Ovary (tissue), 9 donors: Measurements from ENCODE around the gene BIK. TPM values are rescaled to one million over a fixed set of nuclear protein-coding genes. Genes with fewer than 3 reads are reported as not detected.

ENCODE experiments used
- DNase-seq, 5 donors: peaks; one replicate each; pipeline ENCODE4 v3.0.0-alpha.2; 2019 to 2020
- H3K27ac ChIP-seq, 2 donors: fragments of 200-600 bp; one replicate each; pipeline versions ENCODE4 v1.5.1 to v1.8.0; 2019 to 2022
- H3K27me3 ChIP-seq: fragments of 200-600 bp; one replicate; pipeline ENCODE4 v1.8.0; 2022
- H3K36me3 ChIP-seq: fragments of 200-600 bp; sonication (generic); one replicate; pipeline ENCODE4 v1.5.1; 2019
- H3K4me1 ChIP-seq: one replicate; pipeline ENCODE4 v1.8.1; 2013; ENCODE audit warnings: mild to moderate bottlenecking, moderate library complexity; ENCODE audit not compliant: insufficient read depth
- H3K4me3 ChIP-seq: fragments of 200-600 bp; sonication (generic); one replicate; pipeline ENCODE4 v1.5.1; 2017
- H3K9me3 ChIP-seq, 2 donors: fragments of 200-600 bp in 1 of 2; sonication (generic) in 1 of 2; one replicate each; pipeline versions ENCODE4 v1.5.1 to v1.8.1; 2013 to 2019; ENCODE audit warnings: mild to moderate bottlenecking in 1 of 2, moderate library complexity in 1 of 2
- CTCF ChIP-seq, 3 donors: fragments of 450-650 bp in 2 of 3; fragments of 200-600 bp in 1 of 3; IDR thresholded peaks; one replicate each; pipeline versions ENCODE4 v1.5.1 to v1.8.0; 2016 to 2022; ENCODE audit warnings: antibody characterized with exemption in 3 of 3, mild to moderate bottlenecking in 1 of 3
- EP300 ChIP-seq: sonication (generic); formaldehyde crosslinking; IDR thresholded peaks from one replicate; pipeline ENCODE4 v1.6.1; 2017; ENCODE audit warnings: antibody characterized with exemption
- POLR2A ChIP-seq: fragments of 450-650 bp; IDR thresholded peaks from one replicate; pipeline ENCODE4 v1.6.1; 2017; ENCODE audit warnings: antibody characterized with exemption, mild to moderate bottlenecking, moderate library complexity
- WGBS, 3 donors: extraction: QIAGEN DNeasy Blood & Tissue Kit in 1 of 3; methylation state at CpG; one replicate each; pipeline versions ENCODE4 v1.1.5 to v1.1.7; 2013 to 2017; 5-methylcytosine and 5-hydroxymethylcytosine counted together
- intact Hi-C, 4 donors: fragments of 100-400 bp; cut with DNase I; formaldehyde crosslinking; loops; one replicate each; pipeline versions ENCODE4 v1.11.0 to v1.15.1; 2022 to 2023
- polyA plus RNA-seq, 2 donors: library from polyadenylated mRNA; stranded (reverse); fragments of 200-250 nt in 1 of 2; fragments of 350-450 nt in 1 of 2; fragmentation: Illumina TruSeq in 1 of 2; extraction: RNeasy Lipid Tissue Mini Kit (QIAGEN cat#74804) in 1 of 2; gene quantifications; one replicate each; pipeline ENCODE4 v1.2.3, GENCODE V29; 2013 to 2014
- total RNA-seq, 7 donors: library from RNA; depleted of rRNA in 2 of 7; stranded (reverse); fragments of >200 nt in 2 of 7; fragmentation: NEBNext Ultra II Directional in 3 of 7; extraction: Animal tissue kit (Norgen Biotek cat#: 25700) in 3 of 7; gene quantifications; one replicate each; pipeline versions ENCODE4 v1.1.0 to v1.2.4, GENCODE V29; 2016 to 2023
- donor health status: DM: no; HTN: no; CAD: no; lungs with moderate emphysema.
- donor health status: DM: no; HTN: no; CAD: no.
- donor health status: Bipolar disorder and iron deficiency.
- donor health status: DM: yes; HTN: yes; CAD: no.
- donor health status: DM: no; HTN: no; CAD: no.
- donor health status: DM: yes; HTN: yes; CAD: no.

Gene BIK
- total and polyA plus RNA-seq, 9 donors, result 0.31 to 15.2 (median 0.48) TPM; not detected in 4

- no peaks in the 10 kb centered on the region for H3K9me3 ChIP-seq
- 85 to 90% (median 90%) methylated on average over 12 of the region's 12 CpGs for WGBS, 3 donors
- DNase-seq, result no peak
- TF ChIP-seq CTCF (IDR thresholded peaks at IDR 0.05) (no peak), EP300 (no peak), POLR2A (no peak)
- no peak overlapping the region for H3K27ac ChIP-seq
- intact Hi-C loops, result no loop called here
- H3K36me3 ChIP-seq, result no peaks in the 10 kb centered on the region
- no peaks in the 10 kb centered on the region for H3K27me3 ChIP-seq
- no peaks in the 10 kb centered on the region for H3K4me1 ChIP-seq
- H3K4me3 ChIP-seq, result no peak overlapping the region
These were observed 32.0 kb upstream of the BIK start for GRCh38 chr22:43078522-43078921.

GRCh38 chr22:43079742-43080141 lies 30.8 kb upstream of the BIK start:
- Histone ChIP-seq H3K4me1 (no peaks in the 10 kb centered on the region), H3K9me3 (no peaks in the 10 kb centered on the region), H3K27me3 (no peaks in the 10 kb centered on the region), H3K27ac (no peak overlapping the region), H3K36me3 (no peaks in the 10 kb centered on the region), H3K4me3 (no peak overlapping the region)
- TF ChIP-seq CTCF (IDR thresholded peaks at IDR 0.05) (no peak), POLR2A (no peak), EP300 (no peak)
- intact Hi-C loops, result no loop called here
- WGBS, 3 donors, result 91 to 92% (median 91%) methylated on average over 14 of the region's 14 CpGs
- no peak for DNase-seq

- Histone ChIP-seq H3K27me3 (no peaks in the 10 kb centered on the region), H3K9me3 (no peaks in the 10 kb centered on the region), H3K36me3 (no peaks in the 10 kb centered on the region), H3K27ac (no peak overlapping the region), H3K4me1 (no peaks in the 10 kb centered on the region), H3K4me3 (no peak overlapping the region)
- 89 to 92% (median 92%) methylated on average over 2 of the region's 2 CpGs for WGBS, 3 donors
- intact Hi-C loops, result no loop called here
- DNase-seq, result no peak
- TF ChIP-seq EP300, result no peak
- TF ChIP-seq POLR2A, result no peak
- no peak for TF ChIP-seq CTCF (IDR thresholded peaks at IDR 0.05)
These were observed 29.9 kb upstream of the BIK start for GRCh38 chr22:43080616-43081015.

- Histone ChIP-seq H3K4me3 (no peak overlapping the region), H3K36me3 (no peaks in the 10 kb centered on the region), H3K27ac (no peak overlapping the region), H3K9me3 (no peaks in the 10 kb centered on the region), H3K27me3 (no peaks in the 10 kb centered on the region), H3K4me1 (no peaks in the 10 kb centered on the region)
- no peak for TF ChIP-seq CTCF (IDR thresholded peaks at IDR 0.05)
- no peak for TF ChIP-seq POLR2A
- no peak for TF ChIP-seq EP300
- DNase-seq, result no peak
- intact Hi-C loops, result no loop called here
- WGBS, 3 donors, result 94 to 95% (median 95%) methylated on average over 4 of the region's 4 CpGs
These were observed 28.6 kb upstream of the BIK start for GRCh38 chr22:43081968-43082367.
